CD4-positive, alpha-beta T cell treated with Interleukin-15 for 1 hour (primary cell): ENCODE data around the gene ABCA7.
"Not testable (repeated sequence)": the region's sequence is repeated elsewhere in the genome, so short reads cannot be mapped to it uniquely, and the experiment has no call there.

Experiments
- DNase-seq: peaks from one replicate; pipeline ENCODE4 v3.0.0-alpha.2; 2020

Gene ABCA7

GRCh38 chr19:1108291-1109031, 68.6 kb downstream of the ABCA7 start:
- no peak for DNase-seq

- DNase-seq, result no peak
Measured at GRCh38 chr19:1109032-1109551, 69.2 kb downstream of the ABCA7 start.

- no peak for DNase-seq
Measured at GRCh38 chr19:1109697-1110671, 70.1 kb downstream of the ABCA7 start.

DNA sequence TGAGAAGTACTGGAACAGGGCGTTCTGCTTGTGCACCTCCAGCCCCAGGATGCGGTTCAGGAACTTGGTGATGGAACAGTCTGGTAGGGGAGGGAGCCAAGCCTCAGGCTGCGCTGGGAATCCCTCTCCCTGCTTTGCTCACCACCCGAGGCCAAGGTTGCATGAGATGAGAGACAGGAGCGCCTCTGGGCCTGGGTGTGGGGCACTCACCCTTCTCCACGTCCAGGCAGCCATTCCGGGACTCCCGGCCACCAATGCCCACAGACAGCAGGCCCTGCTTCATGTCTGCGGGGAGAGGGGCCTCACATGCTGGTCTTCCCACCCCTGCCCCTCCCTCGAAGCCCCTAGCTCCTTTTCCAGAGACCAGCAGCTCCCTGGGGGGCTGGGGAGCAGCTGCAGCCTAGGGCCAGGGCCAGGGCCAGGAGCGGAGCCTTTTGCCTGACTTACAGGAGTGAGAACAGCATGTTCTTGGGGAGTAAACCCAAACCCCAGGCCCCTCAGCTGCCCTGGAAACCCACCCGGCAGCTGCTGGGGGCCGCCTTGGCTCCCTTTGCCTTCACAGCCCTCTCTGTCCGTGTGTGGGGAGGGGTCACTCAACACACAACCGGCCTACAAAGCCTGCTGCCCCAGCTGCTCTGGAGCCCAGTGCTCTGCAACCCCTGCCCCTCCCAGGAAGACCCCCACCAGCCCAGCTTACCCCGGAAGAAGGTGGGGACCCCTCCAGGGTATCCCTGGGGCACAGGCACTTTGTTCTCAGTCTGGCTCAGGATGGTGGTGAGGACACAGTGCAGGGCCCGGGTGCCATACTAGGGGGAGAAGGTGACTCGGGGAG, 71.1 kb downstream of the ABCA7 start:
- no peak for DNase-seq

- no peak for DNase-seq
Measured at GRCh38 chr19:1111641-1112267, 71.8 kb downstream of the ABCA7 start.

GRCh38 chr19:1112268-1113029, 72.5 kb downstream of the ABCA7 start:
- DNase-seq, result no peak

- peak; percentile 89 for DNase-seq
Measured at GRCh38 chr19:1113030-1113985, 73.4 kb downstream of the ABCA7 start.

DNA sequence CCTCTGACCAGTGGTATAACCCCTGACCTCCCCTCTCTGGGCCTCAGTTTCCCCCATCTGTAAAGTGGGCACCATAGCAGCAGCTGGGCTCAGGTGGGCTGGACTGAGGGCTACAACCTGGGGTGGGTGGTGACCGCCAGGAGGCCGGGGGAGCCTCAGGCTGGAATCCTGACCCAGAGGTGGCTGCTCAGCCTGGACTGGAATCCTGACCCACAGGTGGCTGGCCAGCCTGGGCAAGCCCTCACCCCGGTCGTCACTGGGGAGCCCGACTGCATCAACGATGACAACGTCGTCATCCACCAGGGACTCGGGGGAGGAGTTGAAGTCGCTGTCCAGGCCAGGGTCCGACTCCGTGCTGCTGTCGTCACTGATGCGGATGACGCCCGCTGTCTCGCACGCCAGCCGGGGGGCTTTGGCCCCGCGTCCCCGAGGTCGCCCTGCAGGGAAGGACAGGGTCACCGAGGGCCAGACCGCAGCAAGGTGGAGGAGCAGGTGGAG, 74.1 kb downstream of the ABCA7 start:
- no peak for DNase-seq

DNA sequence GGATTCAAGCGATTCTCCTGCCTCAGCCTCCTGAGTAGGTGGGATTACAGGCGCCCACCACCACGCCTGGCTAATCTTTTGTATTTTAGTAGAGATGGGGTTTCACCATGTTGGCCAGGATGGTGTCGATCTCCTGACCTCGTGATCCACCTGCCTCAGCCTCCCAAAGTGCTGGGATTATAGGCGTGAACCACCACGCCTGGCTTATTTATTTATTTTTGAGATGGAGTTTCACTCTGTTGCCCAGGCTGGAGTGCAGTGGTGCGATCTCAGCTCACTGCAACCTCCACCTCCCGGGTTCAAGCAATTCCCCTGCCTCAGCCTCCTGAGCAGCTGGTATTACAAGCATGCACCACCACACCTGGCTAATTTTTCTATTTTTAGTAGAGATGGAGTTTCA, 74.8 kb downstream of the ABCA7 start:
- not testable (repeated sequence) for DNase-seq
